Stimulated activated CD4-positive, alpha-beta T cell treated with anti-CD3 and anti-CD28 coated beads, TNF-alpha, amount 100 ng/mL, for 1 hour (primary cell): ENCODE measurements around the gene SAE1.
A peak's percentile ranks its signal among the peaks of the same experiment; 100 is the strongest.

Source experiments
- DNase-seq, 3 donors: peaks; one replicate each; pipeline ENCODE4 v3.0.0-alpha.2; 2020; ENCODE audit warnings: low read depth in 3 of 3, low spot score in 1 of 3

The SAE1 gene

DNA sequence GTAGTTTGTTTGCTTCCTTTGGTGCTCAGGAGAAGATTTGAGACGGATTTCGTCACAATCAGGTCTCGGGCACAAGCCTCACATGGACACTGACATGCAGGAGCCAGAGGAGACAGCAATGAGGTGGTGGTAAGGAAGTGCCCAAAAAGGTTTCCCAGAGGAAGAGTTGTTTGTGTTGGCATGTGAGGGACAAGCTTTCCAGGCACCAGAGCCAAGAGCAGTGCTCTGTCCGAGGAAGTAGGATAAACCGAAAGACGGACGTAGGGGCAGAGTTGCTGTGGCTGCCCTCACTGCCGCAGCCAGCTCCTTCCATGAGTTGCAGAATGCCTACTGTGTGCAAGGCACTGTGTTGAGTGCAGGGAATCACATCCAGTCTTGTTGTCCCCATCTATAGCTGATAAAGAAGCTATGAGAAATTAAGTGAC is 27.7 kb downstream of the SAE1 start:
- no peak for DNase-seq

DNA sequence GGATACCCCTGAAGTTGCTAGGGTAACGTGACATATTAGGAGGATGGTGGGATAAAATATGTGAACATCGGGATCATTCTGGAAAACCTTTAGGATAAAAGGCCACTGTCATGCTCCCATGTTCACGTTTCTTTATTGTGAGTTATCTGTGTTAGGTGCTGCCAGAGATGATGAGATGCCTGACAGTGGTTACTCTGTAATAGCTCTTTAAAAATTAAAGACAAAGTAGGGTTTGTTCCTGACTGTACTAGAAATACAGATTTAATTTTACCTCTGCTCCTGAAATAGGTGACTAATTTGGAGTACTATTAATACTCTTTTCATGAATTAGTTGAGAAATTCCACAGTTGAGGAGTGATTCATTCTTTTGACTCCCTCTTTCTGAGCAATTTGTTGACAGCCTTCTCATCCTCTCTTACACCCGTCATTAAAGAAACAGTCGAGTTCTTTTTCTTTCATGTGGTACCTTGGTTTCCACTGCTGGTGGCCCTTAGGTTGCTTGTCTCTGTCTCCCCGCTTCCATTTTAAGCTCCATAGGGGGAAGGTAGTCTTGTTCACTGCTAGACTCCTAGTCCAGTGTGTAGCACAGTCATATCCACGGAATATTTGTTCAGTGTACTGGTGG is 28.4 kb downstream of the SAE1 start:
- peak in 1 of 3 donors; percentile 26 for DNase-seq

DNA sequence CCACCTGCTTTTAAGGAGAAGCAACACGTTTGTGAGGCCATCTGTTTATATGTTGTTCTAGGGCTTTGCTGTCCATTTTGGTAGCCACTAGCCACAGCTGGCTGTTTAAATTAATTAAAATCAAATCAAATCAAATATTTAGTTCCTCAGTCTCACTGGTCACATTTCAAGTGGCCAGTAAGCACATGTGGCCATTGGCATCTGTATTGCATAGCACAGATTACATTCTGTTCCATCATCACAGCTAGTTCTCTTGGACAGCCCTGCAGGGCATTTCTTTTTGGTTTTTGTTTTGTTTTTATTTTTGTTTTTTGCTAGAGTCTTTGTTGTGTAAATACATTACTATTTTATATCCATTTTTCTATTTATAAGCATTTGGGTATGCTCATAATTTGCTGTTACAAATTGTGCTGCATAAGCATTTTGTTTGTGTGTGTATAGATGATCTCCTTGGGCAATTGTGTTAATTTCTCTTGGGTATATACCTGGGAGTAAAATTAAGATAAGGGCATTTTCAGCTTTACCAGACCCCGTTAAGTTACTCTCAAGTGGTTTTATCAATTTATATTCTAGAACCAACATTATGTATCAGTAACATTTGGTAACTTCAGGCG is 31.3 kb downstream of the SAE1 start:
- no peak for DNase-seq

DNA sequence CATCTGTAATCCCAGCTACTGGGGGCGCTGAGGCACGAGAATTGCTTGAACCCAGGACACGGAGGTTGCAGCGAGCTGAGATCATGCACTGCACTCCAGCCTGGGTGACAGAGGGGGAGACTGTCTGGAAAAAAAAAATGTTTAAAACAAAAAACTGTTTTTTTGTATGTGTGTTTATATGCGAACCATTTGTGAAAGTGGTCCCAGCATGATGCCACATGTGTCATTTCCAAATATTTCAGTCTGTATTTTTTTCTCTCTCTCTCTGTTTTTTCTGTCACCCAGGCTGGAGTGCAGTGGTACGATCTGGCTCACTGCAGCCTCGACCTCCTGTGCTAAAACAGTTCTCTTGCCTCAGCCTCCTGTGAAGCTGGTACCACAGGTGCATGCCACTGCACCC is 37.4 kb downstream of the SAE1 start:
- no peak for DNase-seq

DNA sequence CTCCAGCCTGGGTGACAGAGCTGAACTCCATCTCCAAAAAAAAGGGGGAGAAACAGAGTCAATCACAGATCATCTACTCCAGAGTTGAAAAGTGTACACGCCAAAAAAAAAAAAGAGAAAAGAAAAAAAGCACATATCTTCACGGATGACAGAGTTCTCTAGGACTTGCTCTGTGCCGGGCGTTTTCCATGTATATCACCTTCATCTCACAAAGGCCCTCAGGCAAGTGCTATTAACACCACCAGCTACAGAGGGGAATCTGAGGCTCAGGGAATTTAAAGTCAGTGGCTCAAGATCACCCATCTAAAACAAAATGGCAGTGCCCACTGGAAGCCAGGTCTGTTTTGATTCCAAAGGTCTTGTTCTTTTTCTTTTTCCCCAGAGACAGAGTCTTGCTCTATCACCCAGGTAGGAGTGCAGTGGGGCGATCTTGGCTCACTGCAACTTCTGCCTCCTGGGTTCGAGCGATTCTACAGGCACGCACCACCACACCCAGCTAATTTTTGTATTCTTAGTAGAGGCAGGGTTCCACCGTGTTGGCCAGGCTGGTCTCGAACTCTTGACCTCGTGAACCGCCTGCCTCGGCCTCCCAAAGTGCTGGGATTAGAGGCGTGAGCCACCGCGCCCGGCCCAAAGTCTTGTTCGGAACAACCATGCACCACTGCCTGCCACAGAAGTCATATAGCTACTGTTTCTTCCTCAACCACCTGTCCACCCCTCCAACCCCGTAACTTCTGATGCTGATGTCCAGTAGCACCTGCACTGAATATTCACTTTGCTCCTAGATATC is 42.2 kb downstream of the SAE1 start:
- no peak for DNase-seq

DNA sequence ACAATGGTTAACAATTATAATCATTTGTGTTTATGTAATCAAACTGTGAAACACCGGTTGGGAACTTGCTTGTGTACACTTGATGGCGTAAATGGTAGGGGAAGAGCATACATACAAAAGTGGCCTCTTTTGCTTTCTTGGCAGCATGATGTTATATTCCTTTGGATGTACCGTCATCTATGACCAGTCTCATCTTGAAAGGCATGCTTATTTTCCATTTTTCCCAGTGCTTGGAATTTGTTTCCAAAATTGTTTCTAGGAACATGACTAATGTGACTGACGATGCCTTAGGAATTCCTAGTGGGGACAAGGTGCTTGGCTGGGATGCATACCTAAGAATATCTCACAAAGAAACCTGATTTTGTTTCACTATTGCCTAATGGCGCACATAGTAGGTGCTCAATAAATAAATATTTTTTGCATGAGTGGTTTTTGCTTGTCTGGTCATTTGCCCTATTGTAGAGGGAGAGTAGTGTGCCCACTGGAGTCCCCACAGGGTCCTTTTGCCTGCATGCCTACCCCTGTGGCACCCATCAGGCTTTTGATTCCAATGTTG is 45.5 kb downstream of the SAE1 start:
- DNase-seq = no peak

DNA sequence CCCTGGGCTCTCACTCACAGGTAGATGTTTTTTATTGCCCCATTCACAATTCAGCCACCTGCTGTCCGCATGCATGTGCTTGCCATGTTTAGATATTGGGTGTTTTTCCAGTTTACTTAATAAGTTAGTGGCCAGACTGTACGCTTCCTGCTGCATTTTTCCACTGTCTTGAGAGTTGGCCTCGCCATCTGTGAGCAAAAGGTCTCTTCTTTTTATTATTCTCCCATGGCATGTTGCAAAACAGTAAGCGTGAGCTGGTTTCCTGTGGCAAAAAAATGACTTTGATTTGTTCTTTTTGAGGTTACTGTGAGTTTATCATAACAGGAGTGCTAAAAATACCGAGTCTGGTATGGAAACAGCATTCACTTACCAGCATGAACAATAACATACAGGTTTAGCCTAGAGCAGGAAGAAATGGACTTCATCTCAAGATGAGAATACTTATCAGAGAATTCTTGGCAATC is 46.0 kb downstream of the SAE1 start:
- peak in 1 of 3 donors; percentile 27 for DNase-seq

DNA sequence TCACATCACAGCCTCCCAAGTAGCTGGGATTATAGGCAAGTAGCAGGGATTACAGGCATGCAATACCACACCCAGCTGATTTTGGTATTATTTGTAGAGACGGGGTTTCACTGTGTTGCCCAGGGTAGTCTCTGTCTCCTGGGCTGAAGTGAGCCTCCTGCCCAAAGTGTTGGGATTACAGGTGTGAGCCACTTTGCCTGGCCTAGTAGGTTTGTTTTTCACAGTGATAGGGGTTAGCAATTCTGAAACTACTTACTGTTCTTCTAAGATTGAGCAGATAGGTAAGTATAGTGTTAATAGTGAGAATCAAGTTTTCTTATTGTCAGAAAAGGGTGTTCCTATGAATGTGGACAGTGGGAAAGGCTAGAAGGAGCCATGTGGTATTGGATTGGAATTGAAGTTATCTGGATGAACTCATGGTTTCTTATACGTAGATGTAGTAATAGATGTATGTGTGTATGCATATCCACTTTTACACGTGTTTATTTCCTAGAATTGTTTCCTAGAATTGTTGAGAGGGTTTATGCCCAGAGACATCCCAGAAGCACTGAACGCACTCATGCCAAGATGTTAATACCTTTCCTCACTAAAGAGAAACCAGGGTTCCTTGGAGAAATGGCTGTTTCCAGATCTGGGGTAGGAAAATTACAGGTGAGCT is 49.1 kb downstream of the SAE1 start:
- no peak for DNase-seq

DNA sequence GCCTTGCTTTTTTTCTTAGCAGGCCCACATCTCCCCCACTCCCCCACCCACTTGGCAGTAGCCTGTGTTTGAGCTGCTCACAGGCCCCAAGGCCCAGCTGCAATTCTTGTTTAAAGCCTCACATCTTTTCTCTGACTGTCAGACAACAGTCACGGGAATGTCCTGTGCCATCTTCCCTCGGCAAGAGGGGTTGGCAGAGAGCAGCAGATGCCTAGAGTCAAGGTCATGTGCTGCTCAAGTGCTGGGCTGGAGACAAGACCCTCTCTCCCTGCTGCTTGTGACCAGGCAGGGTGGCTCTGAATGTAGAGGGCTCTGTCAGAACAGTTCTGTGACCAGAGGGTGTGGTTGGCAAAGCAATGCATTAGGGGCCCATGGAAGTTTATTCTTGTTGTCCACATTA is 53.0 kb downstream of the SAE1 start:
- DNase-seq = no peak

DNA sequence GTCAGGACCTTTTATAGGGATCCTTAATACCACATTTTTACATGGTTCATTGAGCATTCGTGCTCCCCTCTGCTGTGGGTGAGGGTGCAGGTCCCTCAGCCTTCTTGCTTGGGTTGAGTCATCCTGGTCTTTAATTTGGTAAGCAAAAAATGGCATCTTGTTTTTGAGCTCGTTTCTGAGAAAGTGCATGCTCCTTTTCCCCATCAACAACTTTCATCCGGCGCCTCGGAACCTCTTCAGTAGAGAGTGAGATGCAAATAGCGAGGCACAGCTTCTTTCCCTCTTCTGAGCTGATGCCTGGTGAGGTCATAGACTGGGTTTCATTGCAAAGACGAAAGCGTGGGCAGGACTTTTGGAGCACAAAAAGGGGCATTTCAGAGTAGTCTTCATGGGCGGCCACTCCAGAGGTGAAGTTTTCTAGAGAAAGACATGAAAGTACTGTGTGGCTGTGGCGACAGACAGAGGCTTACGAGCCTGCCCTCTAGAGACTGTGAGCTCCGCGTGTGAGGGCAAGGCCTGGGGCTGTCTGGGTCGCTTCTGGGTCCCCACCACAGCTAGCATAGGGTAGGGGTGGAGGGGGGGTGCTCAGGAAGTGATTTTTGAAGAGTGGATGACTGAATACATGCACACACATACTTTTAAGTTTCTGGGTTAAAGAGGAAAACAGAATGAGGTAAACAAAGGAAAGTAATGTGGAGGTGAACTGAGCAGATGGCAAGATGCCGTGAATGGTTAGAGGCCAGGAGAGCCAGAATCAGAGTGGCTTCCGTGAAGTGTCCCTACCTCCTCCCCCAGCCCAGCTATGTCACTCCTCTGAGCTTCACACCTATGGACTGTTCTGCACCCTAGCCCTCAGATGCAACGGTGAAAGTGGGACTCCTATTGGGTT is 56.1 kb downstream of the SAE1 start:
- peak; percentile 50 to 67 (median 58) for DNase-seq

DNA sequence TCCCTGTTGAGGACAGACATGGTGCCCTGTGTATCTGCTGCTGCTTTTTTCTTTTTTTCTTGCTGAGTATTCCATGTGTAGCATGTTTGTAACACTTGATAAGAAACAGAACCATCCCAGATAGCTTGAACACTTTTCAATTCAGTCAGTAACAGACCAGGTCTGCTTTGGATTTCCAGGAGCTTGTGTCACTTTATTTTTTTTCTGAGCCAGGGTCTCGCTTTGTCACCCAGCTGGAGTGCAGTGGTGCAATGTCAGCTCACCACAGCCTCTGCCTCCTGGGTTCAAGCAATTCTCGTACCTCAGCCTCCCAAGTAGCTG is 56.7 kb downstream of the SAE1 start:
- no peak for DNase-seq

DNA sequence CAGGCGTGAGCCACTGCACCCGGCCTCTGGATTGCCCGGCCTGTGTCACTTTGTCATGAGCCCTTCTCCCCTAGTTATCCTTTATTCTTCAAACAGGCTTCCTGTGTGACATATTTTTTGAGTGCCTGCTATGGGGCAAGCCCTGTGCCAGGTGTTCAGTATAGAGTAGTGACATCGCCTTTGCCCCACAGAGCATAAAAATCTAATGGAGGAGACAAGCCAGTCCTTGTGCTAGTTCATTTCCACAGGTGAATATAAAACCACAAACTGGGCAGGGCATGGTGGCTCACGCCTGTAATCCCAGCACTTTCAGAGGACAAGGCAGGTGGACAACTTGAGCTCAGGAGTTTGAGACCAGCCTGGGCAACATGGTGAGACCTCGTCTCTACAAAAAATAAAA is 57.2 kb downstream of the SAE1 start:
- no peak for DNase-seq

DNA sequence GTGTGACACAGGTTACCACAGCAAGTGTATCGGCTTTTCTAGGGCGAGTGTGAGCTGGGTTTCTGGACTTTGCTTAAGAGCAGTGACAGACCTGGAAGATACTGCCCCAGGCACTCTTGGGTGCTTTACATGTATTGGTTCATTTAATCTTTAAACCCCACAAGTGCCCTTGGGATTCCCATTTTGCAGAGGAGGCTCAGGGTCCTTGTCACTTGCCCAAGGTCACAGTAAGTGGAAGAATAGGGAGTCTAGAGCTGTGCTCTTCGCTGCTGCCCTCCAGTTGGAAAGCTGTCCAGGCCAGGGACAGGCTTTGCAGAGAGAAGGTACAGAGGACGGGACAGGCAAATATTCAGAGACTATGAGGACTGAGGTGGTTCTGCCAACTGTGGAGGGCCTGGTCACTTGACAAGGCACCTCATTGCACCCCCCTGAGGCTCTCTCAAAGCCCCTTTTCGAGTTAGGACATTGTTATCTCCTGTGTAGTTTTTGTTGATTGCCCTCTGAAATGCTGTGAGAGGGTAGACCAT is 57.9 kb downstream of the SAE1 start:
- DNase-seq = no peak

DNA sequence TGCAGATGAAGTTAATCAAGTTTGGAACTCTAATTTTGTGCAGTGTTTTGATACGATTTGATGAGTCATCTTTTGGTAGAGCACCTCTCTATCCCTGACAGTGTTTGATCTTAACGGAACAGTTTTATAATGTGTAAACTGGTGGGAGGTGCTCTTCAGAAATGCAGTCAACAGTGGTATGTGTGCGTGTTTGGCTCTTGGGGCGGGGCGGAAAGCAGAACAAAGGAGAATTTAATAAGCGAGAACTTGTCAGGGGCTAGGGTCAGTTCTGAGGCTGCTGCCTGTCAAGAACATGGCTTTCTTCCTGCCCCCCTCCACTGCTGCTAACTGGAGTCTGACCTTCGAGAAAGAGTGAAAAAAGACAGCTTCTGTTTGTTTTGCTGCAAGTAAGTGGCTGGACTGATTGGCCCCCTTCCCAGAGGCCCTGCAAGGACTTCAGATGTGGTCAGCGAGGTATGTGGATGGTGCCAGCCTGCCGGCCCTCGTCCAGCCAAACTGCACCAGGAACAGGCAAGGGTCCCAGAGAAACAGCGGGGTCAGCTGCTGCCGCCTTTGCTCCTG is 59.6 kb downstream of the SAE1 start:
- DNase-seq = peak in 2 of 3 donors; percentile 9 to 42

DNA sequence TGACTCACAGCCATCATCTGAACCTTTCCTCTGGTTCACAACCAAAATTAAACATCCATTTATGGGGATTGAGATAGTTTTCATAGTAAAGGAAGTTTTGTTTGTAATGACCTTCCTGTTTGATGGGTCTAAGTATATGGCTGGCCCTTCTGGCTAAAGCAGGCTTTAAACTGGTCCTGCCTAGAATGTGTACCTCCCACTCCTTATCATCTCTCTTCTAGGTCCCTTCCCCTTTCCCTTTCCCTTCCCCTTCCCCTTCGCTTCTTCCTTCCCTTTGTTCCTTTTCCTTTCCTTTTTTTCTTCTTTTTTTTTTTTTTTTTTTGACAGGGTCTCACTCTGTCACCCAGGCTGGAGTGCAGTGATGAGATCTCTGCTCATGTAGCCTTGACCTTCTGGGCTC is 64.8 kb downstream of the SAE1 start:
- no peak for DNase-seq

DNA sequence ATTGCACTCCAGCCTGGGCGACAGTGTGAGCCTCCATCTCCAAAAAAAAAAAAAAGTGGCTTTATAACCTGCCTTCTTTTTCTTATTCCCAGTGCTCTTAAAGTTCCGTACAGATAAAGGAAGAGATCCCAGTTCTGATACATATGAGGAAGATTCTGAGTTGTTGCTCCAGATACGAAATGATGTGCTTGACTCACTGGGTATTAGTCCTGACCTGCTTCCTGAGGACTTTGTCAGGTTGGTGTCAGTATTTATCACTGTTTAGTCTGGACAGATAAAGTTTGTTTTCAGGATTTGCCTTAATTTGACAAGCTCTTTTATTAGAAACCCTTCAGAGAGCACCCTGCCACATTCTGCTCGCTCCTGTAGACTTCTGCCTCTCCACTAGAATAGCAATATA is 66.5 kb downstream of the SAE1 start:
- no peak for DNase-seq

DNA sequence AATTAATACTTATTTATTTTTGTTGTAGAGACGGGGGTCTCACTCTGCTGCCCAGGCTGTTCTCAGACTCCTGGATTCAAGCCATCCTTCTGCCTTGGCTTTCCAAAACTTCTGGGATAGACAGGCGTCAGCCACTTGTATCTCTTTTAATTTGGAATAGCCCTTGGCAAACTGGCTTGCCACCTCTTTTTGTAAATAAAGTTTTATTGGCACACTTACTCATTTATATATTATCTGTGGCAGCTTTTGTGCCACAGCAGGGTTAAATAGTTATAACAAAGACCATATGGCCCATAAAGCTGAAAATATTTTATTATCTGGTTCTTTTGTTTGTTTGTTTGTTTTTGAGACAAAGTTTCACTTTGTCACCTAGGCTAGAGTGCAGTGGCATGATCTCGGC is 69.9 kb downstream of the SAE1 start:
- DNase-seq = no peak

DNA sequence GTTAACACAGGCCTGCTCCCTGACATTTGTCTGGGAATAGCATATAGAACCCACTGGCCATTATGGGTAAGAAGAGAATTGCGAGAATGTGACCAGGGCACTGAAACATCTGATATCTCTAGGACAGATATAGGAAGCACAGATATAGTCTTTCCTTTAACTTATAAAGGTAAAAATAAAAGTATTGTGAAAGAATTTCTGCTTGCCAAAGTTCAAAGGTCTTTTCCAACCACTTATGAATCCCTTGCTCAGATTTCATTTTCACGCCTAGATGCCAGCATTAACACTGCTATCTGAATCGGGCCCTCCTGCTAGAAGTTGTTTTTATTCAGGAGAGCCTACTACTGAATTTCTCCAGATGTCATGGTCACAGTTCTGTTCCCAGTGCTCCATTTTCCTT is 72.6 kb downstream of the SAE1 start:
- no peak for DNase-seq

DNA sequence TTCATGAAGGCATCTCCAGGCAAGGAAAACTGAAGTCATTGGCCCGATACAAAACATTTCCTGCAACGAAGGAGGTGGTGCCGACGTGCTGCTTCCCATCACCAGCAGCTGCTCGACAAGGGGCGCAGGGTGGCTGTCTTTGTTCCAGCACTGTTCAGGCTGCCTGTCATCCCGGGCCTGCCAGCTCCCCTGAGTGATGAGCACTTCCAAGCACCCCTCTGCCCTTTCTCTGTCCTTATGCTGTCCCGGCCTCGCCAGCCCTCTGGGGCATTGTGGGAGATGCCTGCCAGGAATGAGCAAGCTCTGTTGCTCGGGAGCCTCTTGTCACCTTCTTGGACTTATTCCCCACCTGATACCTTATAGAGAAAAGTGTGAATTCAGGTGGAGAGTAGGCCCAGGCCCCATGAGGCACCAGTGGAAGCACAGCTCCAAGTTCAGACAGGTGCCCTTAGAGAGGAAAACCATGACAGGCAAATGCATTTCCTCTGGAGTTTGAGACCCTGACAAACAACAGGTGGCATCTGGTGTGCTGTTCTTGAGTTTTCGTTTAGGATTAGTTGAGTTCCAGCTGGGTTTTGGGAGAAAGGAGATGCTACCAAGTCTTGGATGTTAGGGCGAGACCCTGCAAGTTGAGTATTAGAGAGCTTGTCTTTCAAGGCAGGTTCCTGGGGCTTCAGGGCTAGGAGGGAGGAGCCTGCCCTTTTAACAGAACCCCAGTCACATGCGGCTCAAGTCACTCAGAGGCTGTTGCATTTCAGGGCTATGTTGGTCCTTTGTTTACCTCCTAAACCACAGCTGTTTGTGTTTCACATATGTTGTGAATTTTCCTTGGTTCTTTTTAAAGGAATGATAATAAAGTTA is 78.9 kb downstream of the SAE1 start:
- no peak for DNase-seq
